HepG2 (cell line): ENCODE data around the gene TSPAN8. TPM values are rescaled to one million over a fixed set of nuclear protein-coding genes. Genes with fewer than 3 reads are reported as not detected.

Source experiments
- ATAC-seq: fragments of 200-7000 bp; cut with Tn5 transposase; 3 replicates; pipeline ENCODE4 v1.9.1; 2020; ENCODE audit warnings: mild to moderate bottlenecking, moderate library complexity
- BruUV-seq: library from RNA; stranded (reverse); fragments of 400-500 nt; replicated peaks from 2 replicates; lab custom pipeline; 2021; lab: Mats Ljungman, UMichigan
- CTCF ChIA-PET: fragments of 300-600 bp; formaldehyde crosslinking; extraction: SDS; loops from one replicate; lab custom pipeline; 2021; ENCODE audit warnings: low total read pairs, inconsistent platforms, low intra/inter-chr PET ratio; lab: Yijun Ruan, JAX
- POLR2A ChIA-PET: fragments of 350-600 bp; sonication (Branson Sonifier 250); formaldehyde crosslinking; loops from one replicate; lab custom pipeline; 2020; ENCODE audit warnings: antibody characterized with exemption, inconsistent platforms; lab: Yijun Ruan, JAX
- DNase-seq: peaks from one replicate; pipeline ENCODE4 v3.0.0-alpha.2; 2015; ENCODE audit warnings: low spot score
- FAIRE-seq: peaks from 3 replicates; lab custom pipeline; 2011; peaks lifted over from hg19 to GRCh38; lab: Jason Lieb, UNC
- H2AFZ ChIP-seq: one replicate; pipeline ENCODE4 v1.6.1; 2011; ENCODE audit warnings: low read length, inconsistent platforms
- H3K27ac ChIP-seq: fragments of 300-600 bp; 3 replicates; pipeline ENCODE4 v1.8.0; 2011; ENCODE audit warnings: mixed run types, mild to moderate bottlenecking, mixed read lengths, low read length, inconsistent platforms; ENCODE audit not compliant: insufficient read depth; ENCODE audit errors: extremely low read length
- H3K27me3 ChIP-seq, 2 experiments: fragments of 200-600 bp in 1 of 2; 2 replicates in 1 of 2; 3 replicates in 1 of 2; pipeline versions ENCODE4 v1.6.0 to v1.8.0; 2011; ENCODE audit warnings: low read length in 2 of 2, mild to moderate bottlenecking in 2 of 2, moderate library complexity in 2 of 2, inconsistent platforms in 1 of 2; ENCODE audit not compliant: insufficient read depth in 2 of 2, control insufficient read depth in 1 of 2
- H3K36me3 ChIP-seq, 2 experiments: fragments of 200-600 bp in 1 of 2; replicated peaks in 1 of 2; 2 replicates in 1 of 2; 3 replicates in 1 of 2; pipeline versions ENCODE4 v1.5.1 to v1.8.0; 2011; ENCODE audit warnings: low read length in 2 of 2, inconsistent platforms in 1 of 2; ENCODE audit not compliant: insufficient read depth in 2 of 2, control insufficient read depth in 1 of 2
- H3K4me1 ChIP-seq: 2 replicates; pipeline ENCODE4 v1.5.1; 2012; ENCODE audit warnings: low read length, inconsistent platforms; ENCODE audit not compliant: insufficient read depth
- H3K4me2 ChIP-seq: 2 replicates; pipeline ENCODE4 v1.6.0; 2011; ENCODE audit warnings: low read depth, low read length, inconsistent platforms
- H3K4me3 ChIP-seq, 3 experiments: fragments of 200-600 bp in 1 of 3; sonication (generic), shearing (Covaris generic) in 1 of 3; replicated peaks in 1 of 3; 2 replicates each; pipeline ENCODE4 v1.5.1; 2011 to 2016; ENCODE audit warnings: low read length in 3 of 3, inconsistent platforms in 2 of 3, low read depth in 2 of 3, mild to moderate bottlenecking in 2 of 3, control low read depth in 1 of 3, mixed read lengths in 1 of 3; ENCODE audit not compliant: insufficient read depth in 1 of 3
- H3K79me2 ChIP-seq: one replicate; pipeline ENCODE4 v1.6.1; 2011; ENCODE audit warnings: low read length, inconsistent platforms; ENCODE audit not compliant: insufficient read depth
- H3K9ac ChIP-seq: 2 replicates; pipeline ENCODE4 v1.6.0; 2011; ENCODE audit warnings: mild to moderate bottlenecking, low read depth, low read length, inconsistent platforms; ENCODE audit not compliant: insufficient read depth
- H3K9me3 ChIP-seq: 2 replicates; pipeline ENCODE4 v1.5.1; 2012; ENCODE audit warnings: mild to moderate bottlenecking, low read length
- H4K20me1 ChIP-seq: 2 replicates; pipeline ENCODE4 v1.6.0; 2011; ENCODE audit warnings: inconsistent platforms, mild to moderate bottlenecking, low read length, moderate library complexity; ENCODE audit not compliant: insufficient read depth
- FLYWCH1 ChIP-seq: sonication (generic); formaldehyde crosslinking; IDR thresholded peaks from 2 replicates; pipeline ENCODE4 v1.8.1; 2023; ENCODE audit warnings: mild to moderate bottlenecking, missing genetic modification reagents
- GATA4 ChIP-seq: sonication (generic); IDR thresholded peaks from 2 replicates; pipeline ENCODE4 v1.6.1; 2016; ENCODE audit warnings: antibody characterized with exemption, low read depth, borderline replicate concordance
- JARID2 ChIP-seq: sonication (generic); formaldehyde crosslinking; IDR thresholded peaks from 2 replicates; pipeline ENCODE4 v1.8.1; 2023; ENCODE audit warnings: missing genetic modification reagents, inconsistent platforms; ENCODE audit not compliant: insufficient replicate concordance
- MAF1 ChIP-seq: sonication (generic); formaldehyde crosslinking; IDR thresholded peaks from 2 replicates; pipeline ENCODE4 v1.5.0; 2020; ENCODE audit warnings: missing genetic modification reagents, borderline replicate concordance
- MXD4 ChIP-seq: IDR thresholded peaks from 2 replicates; pipeline ENCODE4 v1.6.1; 2016; ENCODE audit warnings: mild to moderate bottlenecking, missing biosample characterization, missing genetic modification reagents
- POLR2AphosphoS5 ChIP-seq: IDR thresholded peaks from 2 replicates; pipeline ENCODE4 v1.6.1; 2012; ENCODE audit warnings: low read depth, low read length
- RBAK ChIP-seq: sonication (generic); formaldehyde crosslinking; IDR thresholded peaks from 2 replicates; pipeline ENCODE4 v1.5.1; 2020; ENCODE audit warnings: mild to moderate bottlenecking, missing genetic modification reagents
- RXRA ChIP-seq: sonication (generic); formaldehyde crosslinking; IDR thresholded peaks from 2 replicates; pipeline ENCODE4 v1.5.1; 2020; ENCODE audit warnings: missing genetic modification reagents
- ZMAT5 ChIP-seq: sonication (generic); formaldehyde crosslinking; IDR thresholded peaks from 2 replicates; pipeline ENCODE4 v1.5.0; 2020; ENCODE audit warnings: mild to moderate bottlenecking, low read depth, missing genetic modification reagents, borderline replicate concordance
- ZNF256 ChIP-seq: sonication (generic); formaldehyde crosslinking; conservative IDR thresholded peaks from 2 replicates; pipeline ENCODE4 v1.4.0; 2020; ENCODE audit warnings: missing genetic modification reagents
- ZNF557 ChIP-seq: sonication (generic); formaldehyde crosslinking; IDR thresholded peaks from 2 replicates; pipeline ENCODE4 v1.4.0; 2020; ENCODE audit warnings: missing genetic modification reagents
- WGBS: methylation state at CpG from one replicate; pipeline ENCODE4 v1.1.6; 2017; ENCODE audit warnings: low lambda C conversion rate; 5-methylcytosine and 5-hydroxymethylcytosine counted together
- in situ Hi-C: cut with HindIII; loops from 2 replicates; pipeline ENCODE4 v1.10.0; 2017; ENCODE audit warnings: low pct_unique_long_range_greater_than_20kb; ENCODE audit not compliant: extremely low pct_ligation_motif_present
- intact Hi-C: fragments of 100-400 bp; cut with micrococcal nuclease; formaldehyde crosslinking; loops from one replicate; pipeline ENCODE4 v1.10.0; 2022; ENCODE audit not compliant: unreplicated experiment
- polyA plus RNA-seq, 8 experiments: library from polyadenylated mRNA; depleted of rRNA in 3 of 8; stranded (reverse) in 7 of 8; unstranded in 1 of 8; fragments of >200 nt; fragmentation: Illumina TruSeq in 4 of 8; extraction: Trizol in 4 of 8; gene quantifications; 2 replicates each; pipeline versions ENCODE4 v1.2.1 to v1.2.3, GENCODE V29; 2011 to 2016; ENCODE audit warnings: low read depth in 4 of 8, missing spikeins in 1 of 8, mixed read lengths in 1 of 8; ENCODE audit not compliant: insufficient read depth in 1 of 8
- total RNA-seq, 5 experiments: library from RNA; depleted of rRNA; stranded (reverse); fragments of >200 nt; fragmentation: Illumina TruSeq; extraction: Trizol; gene quantifications; 2 replicates each; pipeline ENCODE4 v1.2.3, GENCODE V29; 2016; ENCODE audit warnings: low read depth in 1 of 5
- TF ChIP-seq, protein P1 (sequence below): sonication (generic); formaldehyde crosslinking; IDR thresholded peaks from 2 replicates; pipeline ENCODE4 v1.9.0; 2021; ENCODE audit warnings: missing genetic modification reagents, mild to moderate bottlenecking, borderline replicate concordance

TSPAN8 gene
- total and polyA plus RNA-seq, 2 of the 13 experiments (the other 11 are each of a cell fraction or from before 2014, with no cell fraction given), result 3.4 to 3.9 TPM

DNA sequence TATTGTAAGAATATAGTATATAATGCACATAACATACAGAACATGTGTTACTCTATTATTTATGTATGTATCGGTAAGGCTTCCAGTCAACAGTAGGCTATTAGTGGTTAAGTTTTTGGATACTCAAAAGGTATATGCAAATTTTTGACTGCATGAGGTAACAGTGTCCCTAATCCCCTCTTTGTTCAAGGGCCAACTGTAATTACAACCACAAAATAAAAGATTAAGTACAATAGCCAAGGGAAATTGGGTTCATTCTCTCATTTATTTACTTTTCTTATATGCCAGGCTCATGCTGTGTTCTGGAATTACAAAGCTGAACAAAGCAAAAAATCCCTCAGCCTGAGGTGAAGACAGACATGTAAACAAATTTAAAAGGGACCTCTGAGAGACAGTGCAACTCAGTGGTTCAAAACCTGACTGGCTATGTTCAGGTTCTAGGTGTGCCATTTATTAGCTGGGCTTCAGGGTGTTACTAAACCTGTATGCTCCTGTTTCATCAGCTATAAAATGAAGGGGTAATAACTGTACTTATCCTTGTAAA is 43.4 kb upstream of the TSPAN8 start:
- in situ Hi-C loops (no loop called here), intact Hi-C loops (no loop called here)
- BruUV-seq, result no TSS peak
- Histone ChIP-seq H3K9me3 (0 out of 2 replicates have a peak, but pooled peaks cover 3% of the 10 kb centered on the region), H3K27me3 (no peaks in the 10 kb centered on the region), H3K36me3 (no peaks in the 10 kb centered on the region), H3K4me1 (peaks cover 8% of the 10 kb centered on the region), H3K4me2 (no peak overlapping the region), H3K79me2 (no peaks in the 10 kb centered on the region), H3K27ac (no peak overlapping the region), H2AFZ (no peak overlapping the region), H4K20me1 (no peaks in the 10 kb centered on the region), H3K9ac (no peak overlapping the region), H3K4me3 (no peak overlapping the region)
- ATAC-seq (no peak), DNase-seq (no peak), FAIRE-seq (no peak)
- ChIA-PET POLR2A (no interaction called here), CTCF (no interaction called here)
- 96% methylated on average over 1 of the region's 1 CpG for WGBS
- no peak for TF ChIP-seq FLYWCH1
- no peak for TF ChIP-seq ZNF256 (CRISPR knock-in tag)
- no peak for TF ChIP-seq MAF1 (CRISPR knock-in tag)
- TF ChIP-seq RXRA (CRISPR knock-in tag), result no peak
- no peak for TF ChIP-seq RBAK
- TF ChIP-seq, protein P1, sequence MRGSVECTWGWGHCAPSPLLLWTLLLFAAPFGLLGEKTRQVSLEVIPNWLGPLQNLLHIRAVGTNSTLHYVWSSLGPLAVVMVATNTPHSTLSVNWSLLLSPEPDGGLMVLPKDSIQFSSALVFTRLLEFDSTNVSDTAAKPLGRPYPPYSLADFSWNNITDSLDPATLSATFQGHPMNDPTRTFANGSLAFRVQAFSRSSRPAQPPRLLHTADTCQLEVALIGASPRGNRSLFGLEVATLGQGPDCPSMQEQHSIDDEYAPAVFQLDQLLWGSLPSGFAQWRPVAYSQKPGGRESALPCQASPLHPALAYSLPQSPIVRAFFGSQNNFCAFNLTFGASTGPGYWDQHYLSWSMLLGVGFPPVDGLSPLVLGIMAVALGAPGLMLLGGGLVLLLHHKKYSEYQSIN (CRISPR knock-in tag), result no peak
- no peak for TF ChIP-seq ZNF557 (CRISPR knock-in tag)
- TF ChIP-seq MXD4 (CRISPR knock-in tag), result no peak
- TF ChIP-seq POLR2AphosphoS5, result no peak
- no peak for TF ChIP-seq JARID2 (CRISPR knock-in tag)
- TF ChIP-seq ZMAT5, result no peak
- no peak for TF ChIP-seq GATA4
